Keratinocyte (primary cell): Measurements from ENCODE around the gene MANBA. TPM values are rescaled to one million over a fixed set of nuclear protein-coding genes. Genes with fewer than 3 reads are reported as not detected.

Experiments used
- DNase-seq: peaks from one replicate; pipeline ENCODE4 v3.0.0-alpha.2; 2011; ENCODE audit warnings: low read depth, missing footprints, low spot score
- FAIRE-seq: peaks from 2 replicates; lab custom pipeline; 2011; peaks lifted over from hg19 to GRCh38; lab: Jason Lieb, UNC
- H2AFZ ChIP-seq: 2 replicates; pipeline ENCODE4 v1.6.0; 2012; ENCODE audit warnings: low read length, control low read depth, inconsistent platforms; ENCODE audit not compliant: control insufficient read depth
- H3K27ac ChIP-seq: 2 replicates; pipeline ENCODE4 v1.5.1; 2011; ENCODE audit warnings: low read length; ENCODE audit not compliant: control insufficient read depth, insufficient read depth
- H3K27me3 ChIP-seq: 3 replicates; pipeline ENCODE4 v1.6.0; 2011; ENCODE audit warnings: low read length; ENCODE audit not compliant: control insufficient read depth, insufficient read depth; ENCODE audit errors: extremely low read depth
- H3K36me3 ChIP-seq, 2 experiments: 2 replicates in 1 of 2; 3 replicates in 1 of 2; pipeline ENCODE4 v1.5.1; 2011; ENCODE audit warnings: low read length in 2 of 2, mild to moderate bottlenecking in 1 of 2; ENCODE audit not compliant: control insufficient read depth in 2 of 2, insufficient read depth in 2 of 2; ENCODE audit errors: extremely low read depth in 1 of 2
- H3K4me1 ChIP-seq: 3 replicates; pipeline ENCODE4 v1.5.1; 2011; ENCODE audit warnings: low read length; ENCODE audit not compliant: control insufficient read depth, insufficient read depth; ENCODE audit errors: extremely low read depth
- H3K4me2 ChIP-seq: 3 replicates; pipeline ENCODE4 v1.6.0; 2011; ENCODE audit warnings: low read depth, low read length; ENCODE audit not compliant: control insufficient read depth, insufficient read depth; ENCODE audit errors: extremely low read depth
- H3K4me3 ChIP-seq, 3 experiments: fragments of 200-600 bp in 1 of 3; sonication (generic) in 1 of 3; 2 replicates in 2 of 3; 3 replicates in 1 of 3; pipeline ENCODE4 v1.5.1; 2011 to 2016; ENCODE audit warnings: low read length in 3 of 3, mild to moderate bottlenecking in 3 of 3, control low read depth in 2 of 3, inconsistent platforms in 1 of 3, low read depth in 1 of 3, mixed read lengths in 1 of 3, mixed run types in 1 of 3, moderate library complexity in 1 of 3; ENCODE audit not compliant: control insufficient read depth in 2 of 3, insufficient read depth in 2 of 3; ENCODE audit errors: extremely low read depth in 1 of 3
- H3K79me2 ChIP-seq: 2 replicates; pipeline ENCODE4 v1.6.0; 2012; ENCODE audit warnings: low read length; ENCODE audit not compliant: control insufficient read depth, insufficient read depth
- H3K9ac ChIP-seq: 3 replicates; pipeline ENCODE4 v1.6.0; 2011; ENCODE audit warnings: low read length; ENCODE audit not compliant: control insufficient read depth, insufficient read depth; ENCODE audit errors: extremely low read depth
- H3K9me1 ChIP-seq: 3 replicates; pipeline ENCODE4 v1.6.0; 2011; ENCODE audit warnings: low read length; ENCODE audit not compliant: control insufficient read depth, insufficient read depth; ENCODE audit errors: extremely low read depth
- H3K9me3 ChIP-seq: 2 replicates; pipeline ENCODE4 v1.5.1; 2012; ENCODE audit warnings: low read depth, low read length; ENCODE audit not compliant: control insufficient read depth
- H4K20me1 ChIP-seq: 3 replicates; pipeline ENCODE4 v1.6.0; 2011; ENCODE audit warnings: low read length; ENCODE audit not compliant: control insufficient read depth, insufficient read depth; ENCODE audit errors: extremely low read depth
- CTCF ChIP-seq, 3 experiments: IDR thresholded peaks in 1 of 3; conservative IDR thresholded peaks in 1 of 3; optimal IDR thresholded peaks in 1 of 3; 2 replicates in 2 of 3; 3 replicates in 1 of 3; pipeline versions ENCODE3 to v1.5.1; 2011; ENCODE audit warnings: low read length in 3 of 3, mild to moderate bottlenecking in 3 of 3, moderate library complexity in 2 of 3, control low read depth in 1 of 3, inconsistent platforms in 1 of 3; ENCODE audit not compliant: insufficient read depth in 2 of 3; ENCODE audit errors: extremely low read depth in 1 of 3
- EZH2 ChIP-seq: IDR thresholded peaks from one replicate; pipeline ENCODE4 v1.6.1; 2012; ENCODE audit warnings: inconsistent platforms, mild to moderate bottlenecking, low read length, moderate library complexity
- dilution Hi-C: fragments of 300-500 bp; cut with MboI; formaldehyde crosslinking; loops from one replicate; pipeline ENCODE4 v1.7.0; 2020; ENCODE audit warnings: low sequenced_read_pairs; ENCODE audit not compliant: extremely low pct_ligation_motif_present
- polyA plus RNA-seq, 5 experiments: library from polyadenylated mRNA; depleted of rRNA in 3 of 5; stranded (reverse) in 3 of 5; stranded (forward) in 1 of 5; unstranded in 1 of 5; fragments of >200 nt; gene quantifications; 1 replicate in 1 of 5; 2 replicates in 3 of 5; 3 replicates in 1 of 5; pipeline versions ENCODE4 v1.2.1 to v1.2.3, GENCODE V29; 2011 to 2012; ENCODE audit warnings: missing spikeins in 2 of 5, low read depth in 1 of 5, low replicate concordance in 1 of 5

The MANBA gene
- polyA plus RNA-seq, 1 donor (not counting 4 experiments of a cell fraction or from before 2014, with no cell fraction given), result 9.3 TPM

- Histone ChIP-seq H3K79me2 (no peaks in the 10 kb centered on the region), H3K9ac (no peak overlapping the region), H3K4me1 (no peaks in the 10 kb centered on the region), H2AFZ (no peak overlapping the region), H3K27ac (no peak overlapping the region), H3K4me3 (no peak overlapping the region), H3K36me3 (no peaks in the 10 kb centered on the region), H4K20me1 (no peaks in the 10 kb centered on the region), H3K27me3 (no peaks in the 10 kb centered on the region), H3K9me1 (no peaks in the 10 kb centered on the region), H3K4me2 (no peak overlapping the region), H3K9me3 (no peaks in the 10 kb centered on the region)
- dilution Hi-C loops, result no loop called here
- DNase-seq (no peak), FAIRE-seq (no peak)
- TF ChIP-seq CTCF (optimal IDR thresholded peaks at IDR 0.05 in 1 of 3, IDR thresholded peaks at IDR 0.05 in 1 of 3, conservative IDR thresholded peaks at IDR 0.05 in 1 of 3; ENCODE audit: extremely low read depth in 1 of 3, insufficient read depth in 2 of 3, low read length in 3 of 3), result no peak
- no peak for TF ChIP-seq EZH2
Measured at GRCh38 chr4:102789317-102789717, 28.5 kb upstream of the MANBA start.

GRCh38 chr4:102787944-102788343, 27.2 kb upstream of the MANBA start:
- no peaks in the 10 kb centered on the region for H4K20me1 ChIP-seq
- no peak overlapping the region for H3K9ac ChIP-seq
- no peak overlapping the region for H3K4me3 ChIP-seq
- no peaks in the 10 kb centered on the region for H3K4me1 ChIP-seq
- H3K27ac ChIP-seq, result peak overlapping the region; percentile 57
- dilution Hi-C loops, result no loop called here
- no peak overlapping the region for H3K4me2 ChIP-seq
- no peaks in the 10 kb centered on the region for H3K9me1 ChIP-seq
- no peaks in the 10 kb centered on the region for H3K27me3 ChIP-seq
- no peaks in the 10 kb centered on the region for H3K79me2 ChIP-seq
- no peaks in the 10 kb centered on the region for H3K9me3 ChIP-seq
- H2AFZ ChIP-seq, result no peak overlapping the region
- H3K36me3 ChIP-seq, result no peaks in the 10 kb centered on the region
- no peak for TF ChIP-seq CTCF (optimal IDR thresholded peaks at IDR 0.05 in 1 of 3, IDR thresholded peaks at IDR 0.05 in 1 of 3, conservative IDR thresholded peaks at IDR 0.05 in 1 of 3; ENCODE audit: extremely low read depth in 1 of 3, insufficient read depth in 2 of 3, low read length in 3 of 3)
- no peak for TF ChIP-seq EZH2
- DNase-seq, result no peak
- no peak for FAIRE-seq
